Esophagus squamous epithelium (tissue), 5 donors: ENCODE results near the gene MSANTD3. TPM values are rescaled to one million over a fixed set of nuclear protein-coding genes. Genes with fewer than 3 reads are reported as not detected.

Experiments
- DNase-seq: peaks from one replicate; lab custom pipeline; 2025; lab: John Stamatoyannopoulos, UW
- H3K27ac ChIP-seq, 4 donors: fragments of 200-600 bp; sonication (generic); one replicate each; pipeline ENCODE4 v1.5.1; 2016 to 2019; ENCODE audit warnings: mild to moderate bottlenecking in 1 of 4
- H3K27me3 ChIP-seq, 4 donors: fragments of 200-600 bp; sonication (generic); 1 replicate in 3 of 4; 2 replicates in 1 of 4; pipeline versions ENCODE4 v1.5.1 to v1.6.0; 2017 to 2021; ENCODE audit warnings: antibody characterized with exemption in 1 of 4
- H3K36me3 ChIP-seq, 3 donors: fragments of 200-600 bp; sonication (generic); one replicate each; pipeline ENCODE4 v1.5.1; 2016 to 2019
- H3K4me1 ChIP-seq, 3 donors: fragments of 200-600 bp; sonication (generic); one replicate each; pipeline ENCODE4 v1.5.1; 2017 to 2019
- H3K4me3 ChIP-seq, 4 donors: fragments of 200-600 bp; sonication (generic); 1 replicate in 3 of 4; 2 replicates in 1 of 4; pipeline ENCODE4 v1.5.1; 2016 to 2019; ENCODE audit warnings: mild to moderate bottlenecking in 2 of 4, moderate library complexity in 1 of 4
- H3K9me3 ChIP-seq, 3 donors: fragments of 200-600 bp; sonication (generic); one replicate each; pipeline ENCODE4 v1.5.1; 2016 to 2019
- CTCF ChIP-seq, 6 experiments: fragments of 450-650 bp in 4 of 6; fragments of 200-600 bp in 2 of 6; sonication (generic) in 2 of 6; IDR thresholded peaks; one replicate each; pipeline ENCODE4 v1.5.1; 2016 to 2019; ENCODE audit warnings: antibody characterized with exemption in 6 of 6, mild to moderate bottlenecking in 4 of 6, moderate library complexity in 4 of 6
- POLR2A ChIP-seq, 4 donors: fragments of 450-650 bp; IDR thresholded peaks; one replicate each; pipeline ENCODE4 v1.6.1; 2017; ENCODE audit warnings: antibody characterized with exemption in 4 of 4, mild to moderate bottlenecking in 4 of 4, moderate library complexity in 3 of 4
- WGBS, 2 donors: methylation state at CpG; one replicate each; pipeline ENCODE4 v1.1.5; 2018; 5-methylcytosine and 5-hydroxymethylcytosine counted together
- intact Hi-C: fragments of 100-400 bp; cut with DNase I; formaldehyde crosslinking; loops from one replicate; pipeline ENCODE4 v1.15.0; 2022
- total RNA-seq, 4 donors: library from RNA; depleted of rRNA; stranded (reverse); fragments of >200 nt; gene quantifications; one replicate each; pipeline ENCODE4 v1.1.0, GENCODE V29; 2016
- donor health status: DM: yes; HTN: yes; CAD: no.

MSANTD3 gene
- total RNA-seq, 4 donors from 2014 or later = 14.9 to 24.2 (median 18.1) TPM

GRCh38 chr9:100492952-100493351 is 66.0 kb downstream of the MSANTD3 start:
- WGBS, 2 donors = 92 to 94% methylated on average over 2 of the region's 2 CpGs
- TF ChIP-seq CTCF (IDR thresholded peaks at IDR 0.05) (no peak), POLR2A (IDR thresholded peaks at IDR 0.05) (no peak)
- Histone ChIP-seq H3K4me3 (no peak overlapping the region), H3K9me3 (no peaks in the 10 kb centered on the region), H3K27ac (no peak overlapping the region), H3K4me1 (no peaks in the 10 kb centered on the region), H3K36me3 (no peaks in the 10 kb centered on the region), H3K27me3 (no peaks in the 10 kb centered on the region)
- intact Hi-C loops = no loop called here
- DNase-seq = no peak

GRCh38 chr9:100498592-100498991 is 71.6 kb downstream of the MSANTD3 start:
- DNase-seq = no peak
- Histone ChIP-seq H3K27ac (no peak overlapping the region), H3K36me3 (no peaks in the 10 kb centered on the region), H3K4me3 (no peak overlapping the region), H3K27me3 (no peaks in the 10 kb centered on the region), H3K9me3 (no peaks in the 10 kb centered on the region), H3K4me1 (no peaks in the 10 kb centered on the region)
- WGBS, 2 donors = 69 to 73% methylated on average over 5 of the region's 5 CpGs
- TF ChIP-seq POLR2A (IDR thresholded peaks at IDR 0.05) (no peak), CTCF (IDR thresholded peaks at IDR 0.05) (no peak)
- intact Hi-C loops = no loop called here

GRCh38 chr9:100499460-100499859 is 72.5 kb downstream of the MSANTD3 start:
- Histone ChIP-seq H3K4me3 (no peak overlapping the region), H3K4me1 (no peaks in the 10 kb centered on the region), H3K36me3 (no peaks in the 10 kb centered on the region), H3K27ac (no peak overlapping the region), H3K9me3 (no peaks in the 10 kb centered on the region), H3K27me3 (no peaks in the 10 kb centered on the region)
- no peak for DNase-seq
- WGBS, 2 donors = 63 to 81% methylated on average over 4 of the region's 4 CpGs
- intact Hi-C loops = no loop called here
- TF ChIP-seq POLR2A (IDR thresholded peaks at IDR 0.05) (no peak), CTCF (IDR thresholded peaks at IDR 0.05) (no peak)

- Histone ChIP-seq H3K27ac (no peak overlapping the region), H3K36me3 (no peaks in the 10 kb centered on the region), H3K27me3 (no peaks in the 10 kb centered on the region), H3K4me3 (no peak overlapping the region), H3K9me3 (no peaks in the 10 kb centered on the region), H3K4me1 (no peaks in the 10 kb centered on the region)
- DNase-seq = no peak
- intact Hi-C loops = no loop called here
- 88 to 92% methylated on average over 2 of the region's 2 CpGs for WGBS, 2 donors
- TF ChIP-seq CTCF (IDR thresholded peaks at IDR 0.05) (no peak), POLR2A (IDR thresholded peaks at IDR 0.05) (no peak)
Observed at GRCh38 chr9:100499866-100500265, 72.9 kb downstream of the MSANTD3 start.

Other genes with a start within 250 kb of the MSANTD3 start
- gene TEX10, start 74.2 kb upstream of the MSANTD3 start, total RNA-seq = 10 to 100 TPM in 3 of 4 donors, 1 to 10 TPM in 1; 8.4 to 24.6 (median 19.3) TPM
- gene TMEFF1, start 46.0 kb downstream of the MSANTD3 start, total RNA-seq = under 1 TPM in 1 of 4 donors, not detected in 3; 0.57 TPM
- gene CAVIN4, start 150.9 kb downstream of the MSANTD3 start, total RNA-seq = under 1 TPM; 0.09 to 0.38 (median 0.19) TPM